Stimulated activated CD4-positive, alpha-beta T cell treated with anti-CD3 and anti-CD28 coated beads, TNF-alpha, amount 100 ng/mL, for 24 hours (primary cell): Measurements from ENCODE around the gene GSDMA.

Experiments used
- DNase-seq, 3 experiments: peaks; one replicate each; pipeline ENCODE4 v3.0.0-alpha.2; 2020; ENCODE audit warnings: low read depth in 3 of 3

Gene GSDMA

DNA sequence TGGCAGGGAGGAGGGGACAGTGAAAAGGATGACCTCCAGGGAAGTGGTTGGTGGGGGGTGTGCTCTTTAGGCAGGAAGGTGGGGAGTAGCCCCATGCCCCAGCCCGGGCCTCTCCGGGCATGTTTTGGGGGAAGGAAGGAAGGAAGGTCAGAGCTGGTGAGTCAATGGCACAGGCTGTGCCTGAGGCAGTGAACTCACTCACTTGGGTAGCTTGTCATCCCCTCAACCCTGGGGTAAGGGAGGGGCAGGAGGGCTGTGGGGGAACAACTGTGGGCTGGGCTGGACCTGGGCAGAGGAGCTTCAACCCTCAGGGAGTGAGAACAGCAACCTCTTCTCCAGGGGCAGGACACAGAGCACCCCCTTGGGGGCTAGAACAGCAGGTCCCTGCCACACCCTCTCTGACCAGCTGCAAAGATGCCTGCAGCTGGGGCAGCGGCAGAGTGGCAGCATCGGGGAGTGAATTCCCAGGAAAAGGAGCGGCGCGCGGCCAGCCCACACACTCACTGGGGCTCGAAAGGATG is 58.7 kb downstream of the GSDMA start:
- no peak for DNase-seq

- no peak for DNase-seq
These were observed 59.7 kb downstream of the GSDMA start for GRCh38 chr17:40022497-40022896.

DNA sequence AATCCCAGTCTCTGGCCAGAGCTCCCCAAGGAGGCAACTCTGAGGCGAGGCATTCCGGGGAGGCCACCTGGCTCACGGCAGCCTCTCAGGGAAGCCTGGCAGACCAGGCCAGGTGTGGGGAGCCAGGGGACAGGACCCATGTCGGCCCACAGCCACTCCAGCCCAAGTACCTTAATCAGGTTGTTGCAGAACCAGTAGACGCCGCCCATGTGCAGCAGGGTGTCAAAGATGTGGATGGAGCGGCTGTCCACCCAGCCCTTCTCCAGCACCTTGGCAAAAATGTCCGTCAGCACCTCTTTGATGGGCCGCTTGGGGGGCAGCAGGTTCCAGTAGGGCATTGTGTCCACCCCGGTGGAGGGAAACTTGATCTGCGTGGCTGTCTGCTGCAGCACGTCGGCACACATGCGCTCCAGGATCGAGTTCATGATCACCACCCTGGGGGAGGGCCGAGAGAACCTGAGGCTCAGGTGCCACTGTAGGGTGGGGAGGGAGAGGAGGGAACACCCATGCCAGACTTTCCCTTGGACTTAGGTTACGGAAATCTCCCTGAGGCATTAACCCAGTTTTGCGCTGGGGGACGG is 60.2 kb downstream of the GSDMA start:
- DNase-seq = no peak

DNA sequence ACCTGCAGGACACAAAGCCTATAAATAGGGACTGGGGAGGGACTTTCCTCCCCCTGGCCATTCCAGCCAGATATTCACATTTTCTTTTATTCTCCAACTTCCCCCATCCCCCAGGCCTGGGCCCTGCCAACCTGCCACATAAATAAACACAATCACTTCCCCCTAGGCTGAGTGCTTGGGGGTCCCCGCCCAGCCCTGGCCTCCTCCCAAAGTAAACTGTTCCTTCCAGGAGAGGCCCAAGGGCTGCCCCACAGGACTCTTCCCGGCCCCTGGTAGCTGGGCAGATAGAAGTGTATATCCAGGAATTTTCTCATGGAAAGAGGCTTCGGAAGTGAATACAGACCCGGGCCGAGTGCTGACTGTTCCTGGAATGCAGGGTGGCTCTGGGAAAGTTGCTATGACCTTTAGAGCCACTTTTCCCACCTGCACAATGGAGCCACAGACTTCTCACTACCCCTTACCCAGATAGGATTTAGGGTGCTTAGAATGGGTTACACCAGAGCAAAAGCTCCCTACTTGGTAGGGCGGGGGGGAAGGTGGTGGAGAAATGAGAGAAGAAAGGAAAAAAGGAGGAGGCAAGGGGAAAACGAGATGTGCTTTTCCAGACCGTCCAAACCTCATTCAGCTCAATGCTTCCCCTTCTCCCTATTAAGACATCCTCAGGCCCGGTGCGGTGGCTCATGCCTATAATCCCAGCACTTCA is 60.9 kb downstream of the GSDMA start:
- DNase-seq = no peak

DNA sequence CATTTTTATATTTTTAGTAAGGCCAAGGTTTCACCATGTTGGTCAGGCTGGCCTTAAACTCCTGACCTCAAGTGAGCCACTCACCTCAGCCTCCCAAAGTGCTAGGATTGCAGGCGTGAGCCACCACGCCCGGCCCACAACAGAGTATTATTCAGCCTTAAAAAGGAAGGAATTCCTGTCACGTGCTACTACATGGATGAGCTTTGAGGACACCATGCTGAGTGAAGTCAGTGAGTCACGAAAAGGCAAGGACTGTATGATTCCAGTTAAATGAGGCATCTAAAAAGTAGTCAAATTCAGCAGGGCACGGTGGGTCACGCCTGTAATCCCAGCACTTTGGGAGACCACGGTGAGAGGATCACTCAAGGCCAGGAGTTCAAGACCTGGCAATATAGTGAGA is 62.1 kb downstream of the GSDMA start:
- no peak for DNase-seq

- no peak for DNase-seq
These were observed 62.8 kb downstream of the GSDMA start for GRCh38 chr17:40025559-40025958.

DNA sequence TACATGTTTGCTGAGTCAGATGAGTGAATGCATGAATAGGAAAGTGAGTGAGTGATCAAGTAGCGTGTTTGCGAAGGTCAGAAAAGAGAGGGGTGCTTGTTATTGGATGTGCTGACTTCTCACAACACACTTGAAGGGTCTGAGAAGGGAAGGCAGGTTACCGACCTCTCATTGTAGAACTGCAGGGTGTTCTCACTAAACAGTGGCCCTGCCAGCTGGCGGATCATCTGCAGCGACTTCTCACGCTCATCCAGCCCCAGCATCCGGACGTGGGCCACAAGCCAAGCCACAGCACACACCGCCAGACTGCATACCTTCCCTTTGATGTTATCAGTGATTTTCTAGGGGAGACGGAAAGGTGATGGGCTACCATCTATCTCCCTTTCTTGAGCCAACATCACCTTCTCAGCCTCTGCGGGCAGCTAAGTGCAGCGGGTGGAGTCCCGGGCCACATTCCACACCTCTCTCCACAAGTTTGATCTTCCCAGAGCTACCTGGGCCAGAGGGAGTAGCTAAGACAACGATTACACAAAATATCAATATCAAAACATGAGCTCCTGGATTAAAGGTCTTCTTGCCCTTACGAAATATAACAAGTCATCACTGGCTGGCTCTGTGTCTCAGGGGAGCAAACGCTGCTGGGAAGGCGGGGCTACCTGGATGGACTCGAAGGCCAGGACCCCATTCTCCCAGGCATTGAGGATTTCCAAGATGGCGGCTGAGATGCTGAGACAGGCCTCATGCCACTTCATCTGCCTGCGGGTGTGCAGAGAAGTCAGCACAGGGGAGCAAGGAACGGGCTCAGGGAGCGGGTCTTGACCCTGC is 63.4 kb downstream of the GSDMA start:
- DNase-seq = peak in 1 of 3 experiments; percentile 30

DNA sequence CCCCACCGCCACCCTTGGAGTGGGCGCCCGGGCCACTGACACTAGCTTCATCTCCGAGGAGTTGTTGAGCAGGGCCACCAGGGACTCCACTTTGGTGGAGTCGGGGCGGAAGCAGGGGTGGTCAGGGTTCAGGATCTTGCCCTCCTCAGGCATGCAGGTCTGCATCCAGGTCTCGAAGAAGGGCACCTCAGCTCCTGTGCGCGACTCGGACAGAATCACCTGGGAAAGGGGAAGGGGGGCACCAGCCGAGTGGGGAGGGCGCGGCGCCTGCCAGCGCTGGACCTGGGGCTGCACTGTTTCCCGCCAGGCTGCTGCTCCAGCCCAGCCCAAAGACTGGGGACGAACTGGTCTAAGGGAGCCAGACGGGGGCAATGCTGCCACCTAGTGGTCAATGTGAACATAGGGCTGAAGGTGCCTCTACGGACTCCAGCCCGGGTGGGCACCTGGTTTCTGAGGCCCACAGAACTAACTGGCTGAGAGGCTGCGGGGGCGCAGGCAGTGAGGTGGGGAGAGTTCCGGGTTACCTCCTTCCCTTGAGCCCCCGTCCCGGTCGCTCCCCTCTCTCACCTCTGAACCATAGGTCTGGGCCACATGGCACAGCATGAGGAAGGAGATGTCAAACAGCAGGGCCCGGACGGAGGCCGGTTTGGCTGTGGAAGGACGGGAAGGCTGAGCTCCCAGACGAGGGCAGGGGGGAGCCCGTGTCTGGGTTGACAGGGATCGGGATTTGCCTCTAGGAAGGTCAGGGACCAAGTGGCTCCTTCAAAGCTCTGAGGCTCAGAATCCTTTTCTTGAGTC is 64.2 kb downstream of the GSDMA start:
- peak; percentile 52 to 68 (median 60) for DNase-seq
